Uterus (tissue), 4 donors: ENCODE results near the gene HOXD1. TPM values are rescaled to one million over a fixed set of nuclear protein-coding genes. Genes with fewer than 3 reads are reported as not detected.

Experiments
- DNase-seq, 2 donors: peaks; one replicate each; pipeline ENCODE4 v3.0.0-alpha.2; 2019 to 2020
- H3K27ac ChIP-seq, 2 donors: fragments of 200-600 bp; sonication (generic); 1 replicate in 1 of 2; 2 replicates in 1 of 2; pipeline ENCODE4 v1.5.1; 2016 to 2018
- H3K27me3 ChIP-seq, 2 donors: fragments of 200-600 bp; sonication (generic); one replicate each; pipeline ENCODE4 v1.5.1; 2018 to 2019; ENCODE audit warnings: control low read depth in 1 of 2
- H3K36me3 ChIP-seq, 2 donors: fragments of 200-600 bp; sonication (generic); one replicate each; pipeline ENCODE4 v1.5.1; 2019; ENCODE audit warnings: control low read depth in 1 of 2
- H3K4me1 ChIP-seq, 2 donors: fragments of 200-600 bp; sonication (generic); one replicate each; pipeline ENCODE4 v1.5.1; 2018 to 2019; ENCODE audit warnings: control low read depth in 1 of 2
- H3K4me3 ChIP-seq, 2 donors: fragments of 200-600 bp; sonication (generic); 1 replicate in 1 of 2; 2 replicates in 1 of 2; pipeline ENCODE4 v1.5.1; 2018 to 2019; ENCODE audit warnings: mild to moderate bottlenecking in 1 of 2
- H3K9me3 ChIP-seq, 2 donors: fragments of 200-600 bp; sonication (generic); one replicate each; pipeline ENCODE4 v1.5.1; 2019; ENCODE audit warnings: control low read depth in 1 of 2
- POLR2A ChIP-seq, 2 donors: fragments of 450-650 bp; IDR thresholded peaks; one replicate each; pipeline ENCODE4 v1.6.1; 2016; ENCODE audit warnings: antibody characterized with exemption in 2 of 2, mild to moderate bottlenecking in 1 of 2, moderate library complexity in 1 of 2
- intact Hi-C: fragments of 100-400 bp; cut with DNase I; formaldehyde crosslinking; loops from one replicate; pipeline ENCODE4 v1.15.1; 2023; ENCODE audit warnings: low total_unique reads
- total RNA-seq, 4 donors: library from RNA; depleted of rRNA in 3 of 4; stranded (reverse); fragments of >200 nt in 3 of 4; gene quantifications; one replicate each; pipeline versions ENCODE4 v1.1.0 to v1.2.4, GENCODE V29; 2014 to 2023
- TF ChIP-seq, protein P1 (sequence below), 4 experiments: fragments of 200-600 bp in 2 of 4; fragments of 450-650 bp in 2 of 4; sonication (generic) in 2 of 4; IDR thresholded peaks; one replicate each; pipeline ENCODE4 v1.5.1; 2016 to 2019; ENCODE audit warnings: antibody characterized with exemption in 4 of 4, mild to moderate bottlenecking in 2 of 4, moderate library complexity in 1 of 4
- donor health status: DM: yes; HTN: yes; CAD: no.

HOXD1 gene
- total RNA-seq, 4 donors from 2014 or later: 0.21 to 2.9 (median 0.52) TPM; not detected in 1

DNA sequence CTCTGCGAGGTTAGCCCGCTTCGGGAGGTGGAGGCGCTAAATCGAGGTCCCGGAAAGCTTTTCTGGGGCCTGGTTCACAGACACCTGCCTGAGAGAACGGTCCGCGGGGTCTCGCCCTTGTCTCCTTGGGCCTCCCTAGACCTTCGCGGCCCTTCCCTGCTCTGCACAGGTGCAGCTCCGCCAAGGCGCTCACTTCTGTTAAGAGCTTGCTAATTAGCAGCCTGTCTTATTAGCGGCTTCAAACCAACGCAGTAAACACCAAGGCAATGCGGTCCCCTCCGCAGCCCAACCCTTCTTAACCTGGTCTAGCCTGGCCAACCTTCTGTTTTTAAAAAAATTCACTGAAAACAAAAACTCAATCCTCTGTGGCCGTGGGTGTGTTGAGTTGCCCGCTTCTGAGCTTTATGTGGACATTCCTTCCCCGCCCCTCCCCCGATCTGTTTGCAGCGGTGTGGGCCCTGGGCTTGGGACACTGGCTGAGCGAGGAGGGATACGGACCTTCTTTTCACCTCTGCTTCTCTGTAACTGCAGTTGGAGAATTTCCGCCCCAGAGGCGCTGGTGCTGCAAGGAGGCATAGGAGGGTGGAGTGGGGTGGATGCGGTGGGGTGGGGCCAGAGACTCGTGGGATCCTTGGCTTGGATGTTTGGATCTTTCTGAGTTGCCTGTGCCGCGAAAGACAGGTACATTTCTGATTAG, 40.5 kb upstream of the HOXD1 start:
- DNase-seq: peak in 1 of 2 donors; percentile 27
- Histone ChIP-seq H3K27ac (peak overlapping the region; percentile 75 to 83), H3K27me3 (no peaks in the 10 kb centered on the region), H3K4me3 (peak overlapping the region in 1 of 2 donors; percentile 15), H3K9me3 (no peaks in the 10 kb centered on the region), H3K36me3 (no peaks in the 10 kb centered on the region), H3K4me1 (peaks cover 5 to 17% of the 10 kb centered on the region in 2 donors)
- no peak for TF ChIP-seq POLR2A (IDR thresholded peaks at IDR 0.05)
- TF ChIP-seq, protein P1, sequence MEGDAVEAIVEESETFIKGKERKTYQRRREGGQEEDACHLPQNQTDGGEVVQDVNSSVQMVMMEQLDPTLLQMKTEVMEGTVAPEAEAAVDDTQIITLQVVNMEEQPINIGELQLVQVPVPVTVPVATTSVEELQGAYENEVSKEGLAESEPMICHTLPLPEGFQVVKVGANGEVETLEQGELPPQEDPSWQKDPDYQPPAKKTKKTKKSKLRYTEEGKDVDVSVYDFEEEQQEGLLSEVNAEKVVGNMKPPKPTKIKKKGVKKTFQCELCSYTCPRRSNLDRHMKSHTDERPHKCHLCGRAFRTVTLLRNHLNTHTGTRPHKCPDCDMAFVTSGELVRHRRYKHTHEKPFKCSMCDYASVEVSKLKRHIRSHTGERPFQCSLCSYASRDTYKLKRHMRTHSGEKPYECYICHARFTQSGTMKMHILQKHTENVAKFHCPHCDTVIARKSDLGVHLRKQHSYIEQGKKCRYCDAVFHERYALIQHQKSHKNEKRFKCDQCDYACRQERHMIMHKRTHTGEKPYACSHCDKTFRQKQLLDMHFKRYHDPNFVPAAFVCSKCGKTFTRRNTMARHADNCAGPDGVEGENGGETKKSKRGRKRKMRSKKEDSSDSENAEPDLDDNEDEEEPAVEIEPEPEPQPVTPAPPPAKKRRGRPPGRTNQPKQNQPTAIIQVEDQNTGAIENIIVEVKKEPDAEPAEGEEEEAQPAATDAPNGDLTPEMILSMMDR (IDR thresholded peaks at IDR 0.05): no peak
- intact Hi-C loops: no loop called here

DNA sequence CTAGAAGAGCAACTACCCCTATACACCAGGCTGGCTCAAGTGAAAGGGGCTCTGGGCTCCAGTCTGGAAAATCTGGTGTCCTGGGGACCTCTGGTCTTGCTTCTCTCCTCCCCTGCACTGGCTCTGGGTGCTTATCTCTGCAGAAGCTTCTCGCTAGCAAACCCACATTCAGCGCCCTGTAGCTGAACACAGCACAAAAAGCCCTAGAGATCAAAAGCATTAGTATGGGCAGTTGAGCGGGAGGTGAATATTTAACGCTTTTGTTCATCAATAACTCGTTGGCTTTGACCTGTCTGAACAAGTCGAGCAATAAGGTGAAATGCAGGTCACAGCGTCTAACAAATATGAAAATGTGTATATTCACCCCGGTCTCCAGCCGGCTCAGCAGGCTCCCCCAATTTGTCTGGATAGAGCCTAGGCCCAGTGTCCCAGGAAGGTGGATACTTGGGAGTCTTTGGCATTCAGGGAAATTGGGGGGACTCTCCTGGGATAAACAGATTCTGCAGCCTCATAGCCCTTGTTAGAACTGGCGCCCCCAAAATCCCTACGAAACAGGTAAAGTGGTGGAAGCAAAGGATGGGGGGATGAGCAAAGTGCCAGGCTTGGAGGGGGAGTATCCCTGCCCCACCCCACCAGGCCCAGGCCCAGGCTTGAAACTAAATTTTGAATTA, 39.6 kb upstream of the HOXD1 start:
- DNase-seq: no peak
- peaks cover 5 to 12% of the 10 kb centered on the region in 2 donors for H3K4me1 ChIP-seq
- no peaks in the 10 kb centered on the region for H3K27me3 ChIP-seq
- no peaks in the 10 kb centered on the region for H3K36me3 ChIP-seq
- H3K27ac ChIP-seq: peak overlapping the region; percentile 75 to 83
- intact Hi-C loops: no loop called here
- no peak overlapping the region for H3K4me3 ChIP-seq
- H3K9me3 ChIP-seq: no peaks in the 10 kb centered on the region
- no peak for TF ChIP-seq POLR2A (IDR thresholded peaks at IDR 0.05)
- TF ChIP-seq, protein P1 (IDR thresholded peaks at IDR 0.05): no peak

DNA sequence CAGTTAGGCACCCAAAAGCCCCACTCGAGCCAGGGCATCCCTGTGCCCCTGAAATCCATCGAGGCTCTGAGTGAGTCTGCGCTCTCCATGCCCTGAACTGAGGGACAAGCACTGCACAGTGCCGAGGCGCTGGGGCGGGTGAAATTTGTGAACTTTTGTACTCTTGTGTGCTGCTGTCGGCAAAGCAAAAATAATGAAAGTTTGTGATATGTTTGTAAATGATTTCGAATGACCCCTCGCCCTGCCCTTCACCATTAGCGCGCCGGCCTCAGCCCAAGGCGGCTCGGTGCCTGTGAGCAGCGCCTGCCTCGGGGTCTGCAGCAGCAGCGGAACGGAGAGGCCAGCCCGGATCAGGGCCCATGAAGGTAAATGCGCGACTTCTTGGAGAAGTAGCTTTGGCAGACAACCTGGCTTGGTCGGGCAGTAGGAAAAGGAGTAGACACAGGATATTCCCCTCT, 39.0 kb upstream of the HOXD1 start:
- peaks cover 5 to 12% of the 10 kb centered on the region in 2 donors for H3K4me1 ChIP-seq
- H3K4me3 ChIP-seq: no peak overlapping the region
- H3K27me3 ChIP-seq: no peaks in the 10 kb centered on the region
- H3K36me3 ChIP-seq: no peaks in the 10 kb centered on the region
- H3K9me3 ChIP-seq: no peaks in the 10 kb centered on the region
- DNase-seq: no peak
- TF ChIP-seq, protein P1 (IDR thresholded peaks at IDR 0.05): no peak
- TF ChIP-seq POLR2A (IDR thresholded peaks at IDR 0.05): no peak
- intact Hi-C loops: no loop called here
- H3K27ac ChIP-seq: peak overlapping the region; percentile 75 to 83

DNA sequence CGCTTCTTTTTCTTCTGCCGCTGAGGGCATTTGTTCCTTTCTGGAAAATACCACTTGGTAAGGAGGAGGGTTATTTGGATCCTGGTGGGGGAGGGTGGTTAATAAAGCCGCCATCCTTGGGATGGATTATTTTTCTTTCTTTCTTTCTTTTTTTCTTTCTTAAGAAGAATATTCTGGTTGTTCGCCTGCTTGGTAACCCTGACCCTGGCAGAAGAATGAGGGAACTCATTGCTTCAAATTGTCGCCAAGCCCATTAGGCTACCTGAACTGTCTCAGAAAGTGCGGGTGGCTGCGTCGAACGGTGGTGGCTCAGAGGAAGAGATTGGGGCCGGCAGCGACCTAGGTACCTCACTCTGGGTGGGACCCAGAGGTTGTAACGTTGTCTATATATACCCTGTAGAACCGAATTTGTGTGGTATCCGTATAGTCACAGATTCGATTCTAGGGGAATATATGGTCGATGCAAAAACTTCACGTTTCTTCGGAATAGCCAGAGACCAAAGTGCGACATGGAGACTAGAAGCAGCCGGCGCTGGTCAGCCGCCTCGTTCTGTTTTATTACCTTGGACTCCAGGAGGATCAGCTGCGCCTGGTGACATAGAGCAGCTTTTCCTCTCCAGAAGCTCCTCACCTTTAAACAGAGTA, 38.4 kb upstream of the HOXD1 start:
- H3K36me3 ChIP-seq: no peaks in the 10 kb centered on the region
- intact Hi-C loops: no loop called here
- peak overlapping the region; percentile 75 to 83 for H3K27ac ChIP-seq
- no peaks in the 10 kb centered on the region for H3K9me3 ChIP-seq
- H3K4me1 ChIP-seq: peaks cover 1 to 12% of the 10 kb centered on the region in 2 donors
- TF ChIP-seq, protein P1 (IDR thresholded peaks at IDR 0.05): no peak
- TF ChIP-seq POLR2A (IDR thresholded peaks at IDR 0.05): no peak
- DNase-seq: no peak
- no peaks in the 10 kb centered on the region for H3K27me3 ChIP-seq
- no peak overlapping the region for H3K4me3 ChIP-seq
